ENCODE results near the gene CLCNKA. TPM values are rescaled to one million over a fixed set of nuclear protein-coding genes. Genes with fewer than 3 reads are reported as not detected.

Gene CLCNKA
- total and polyA plus RNA-seq, 2 of the 8 experiments (the other 6 are each of a cell fraction or from before 2014, with no cell fraction given) = 0.95 to 2.0 TPM

- H4K8ac ChIP-seq (ENCODE audit: extremely low read depth, insufficient read depth, low read length) = no peak overlapping the region
- H3K27me3 ChIP-seq (replicated peaks in 1 of 4; ENCODE audit: control insufficient read depth in 3 of 4, extremely low read depth in 1 of 4, insufficient read depth in 3 of 4, low read length in 3 of 4) = peaks cover 0 to 6% (median 0%) of the 10 kb centered on the region in 4 experiments; a peak in 1 of 7 replicates
- TF ChIP-seq POU5F1 (IDR thresholded peaks at IDR 0.05; ENCODE audit: low read depth, low read length) (no peak), ATF2 (IDR thresholded peaks at IDR 0.05; ENCODE audit: low read length) (no peak), ZNF274 (IDR thresholded peaks at IDR 0.05; ENCODE audit: borderline replicate concordance, extremely low read depth, low read length) (no peak), RAD21 (IDR thresholded peaks at IDR 0.05 in 1 of 2, conservative IDR thresholded peaks at IDR 0.05 in 1 of 2; ENCODE audit: low read depth in 2 of 2, low read length in 2 of 2) (no peak)
- peaks cover 0 to 27% (median 8%) of the 10 kb centered on the region in 4 experiments; a peak in 6 of 7 replicates for H3K4me1 ChIP-seq (replicated peaks in 1 of 4; ENCODE audit: control insufficient read depth in 3 of 4, insufficient read depth in 4 of 4, low read length in 3 of 4)
- no peaks in the 10 kb centered on the region for H3K79me2 ChIP-seq (ENCODE audit: control insufficient read depth in 1 of 2, insufficient read depth in 2 of 2, low read length in 2 of 2)
- no peak overlapping the region for H3K18ac ChIP-seq (ENCODE audit: extremely low read depth, low read length)
- no peaks in the 10 kb centered on the region for H3K79me1 ChIP-seq (ENCODE audit: low read depth, low read length)
- H3K4me3 ChIP-seq (ENCODE audit: extremely low read depth in 1 of 4, insufficient read depth in 2 of 4, low read depth in 3 of 4, low read length in 4 of 4) = no peak overlapping the region
- H3K4ac ChIP-seq (replicated peaks; ENCODE audit: insufficient read length, low read depth, low read length) = no peak overlapping the region
- no peak overlapping the region for H3K56ac ChIP-seq (replicated peaks; ENCODE audit: insufficient read length, low read depth, low read length)
- no peak overlapping the region for H3K4me2 ChIP-seq (ENCODE audit: insufficient read depth in 1 of 2, low read depth in 2 of 2, low read length in 2 of 2)
- H4K5ac ChIP-seq (ENCODE audit: insufficient read length, low read depth, low read length) = no peak overlapping the region
- 94% methylated on average over 3 of the region's 3 CpGs; no CpG with 5 or more reads in 1 of the 2 experiments for WGBS, 2 experiments (ENCODE audit: extremely low coverage in 1 of 2, insufficient coverage in 1 of 2, insufficient read length in 1 of 2, insufficient replicate concordance in 2 of 2, low coverage in 1 of 2, low lambda C conversion rate in 2 of 2, missing lambda C conversion rate in 1 of 2)
- H2BK15ac ChIP-seq (ENCODE audit: low read length) = no peak overlapping the region
- no peak overlapping the region for H2BK12ac ChIP-seq (ENCODE audit: low read depth, low read length)
- DNase-seq (ENCODE audit: low read depth in 1 of 2, low spot score in 2 of 2) (no peak), FAIRE-seq (no peak)
- no peak overlapping the region for H3K9ac ChIP-seq (replicated peaks in 1 of 4; ENCODE audit: extremely low read depth in 1 of 4, low read depth in 3 of 4, low read length in 3 of 4)
- no peak overlapping the region for H3K14ac ChIP-seq (ENCODE audit: insufficient read length)
- H3K36me3 ChIP-seq (ENCODE audit: control insufficient read depth in 2 of 4, insufficient read depth in 4 of 4, low read length in 3 of 4) = no peaks in the 10 kb centered on the region
- no peak overlapping the region for H3K27ac ChIP-seq (ENCODE audit: low read depth, low read length)
- H2AK5ac ChIP-seq (ENCODE audit: low read depth, low read length) = no peak overlapping the region
- no peak overlapping the region for H2AFZ ChIP-seq (ENCODE audit: low read length)
- H3K23ac ChIP-seq (ENCODE audit: insufficient read length) = no peak overlapping the region
- H4K20me1 ChIP-seq (replicated peaks in 1 of 2; ENCODE audit: control insufficient read depth in 1 of 2, insufficient read depth in 2 of 2, low read length in 2 of 2) = no peaks in the 10 kb centered on the region
- ChIA-PET POLR2A (ENCODE audit: partially characterized antibody) (interaction anchor here (1.4 kb wide), 1 partner anchor 9 kb away, joined by 7 read pairs; no protein-coding TSS in a partner anchor), CTCF (ENCODE audit: partially characterized antibody) (interaction anchor here (1.3 to 2.1 kb wide), 3 partner anchors 18 to 43 kb away, joined by 3 to 8 read pairs (median 7); no protein-coding TSS in a partner anchor)
- H2BK120ac ChIP-seq (replicated peaks; ENCODE audit: low read depth, low read length) = no peak overlapping the region
- no peak overlapping the region for H2BK20ac ChIP-seq (ENCODE audit: low read length)
- H3K23me2 ChIP-seq (ENCODE audit: low read depth, low read length) = peaks cover 4% of the 10 kb centered on the region
- no peak overlapping the region for H4K91ac ChIP-seq (replicated peaks; ENCODE audit: insufficient read length, low read length)
- H3K9me3 ChIP-seq (ENCODE audit: insufficient read depth in 2 of 2, low read depth in 1 of 2, low read length in 1 of 2) = no peaks in the 10 kb centered on the region
- H2BK5ac ChIP-seq (ENCODE audit: low read depth, low read length) = no peak overlapping the region
Measured at GRCh38 chr1:16051039-16051438, 29.2 kb downstream of the CLCNKA start.
